ENCODE measurements around the gene PIANP.
"Not testable (repeated sequence)": the region's sequence is repeated elsewhere in the genome, so short reads cannot be mapped to it uniquely, and the experiment has no call there.

PIANP gene

GRCh38 chr12:6700646-6701051 is at the start of gene PIANP:
Gene PIANP (minus strand): TSS chr12:6700815. CDS start chr12:6698061, 2,754 bp downstream.
- peak within 1 kb of the TSS; percentile 74 for H3K4me3 Mint-ChIP-seq
- no peaks in the 10 kb centered on the region for H3K36me3 Mint-ChIP-seq (ENCODE audit: low read depth)
- H3K27ac Mint-ChIP-seq, result peak within 1 kb of the TSS; percentile 30
- peaks cover 63% of the 10 kb centered on the region for H3K27me3 Mint-ChIP-seq
- H3K4me1 Mint-ChIP-seq (ENCODE audit: low read depth), result peaks cover 17% of the 10 kb centered on the region
- DNase-seq, result peak; percentile 68
- H3K9me3 Mint-ChIP-seq, result no peaks in the 10 kb centered on the region

GRCh38 chr12:6748761-6749160 is 48.1 kb upstream of the PIANP start:
- Mint-ChIP-seq H3K4me1 (ENCODE audit: low read depth) (peaks cover 46% of the 10 kb centered on the region), H3K27me3 (no peaks in the 10 kb centered on the region), H3K9me3 (peaks cover 2% of the 10 kb centered on the region), H3K36me3 (ENCODE audit: low read depth) (peaks cover 88% of the 10 kb centered on the region), H3K4me3 (no peak overlapping the region), H3K27ac (no peak overlapping the region)
- no peak for DNase-seq

- peaks cover 9% of the 10 kb centered on the region for H3K9me3 Mint-ChIP-seq
- no peak overlapping the region for H3K4me3 Mint-ChIP-seq
- peaks cover 57% of the 10 kb centered on the region for H3K4me1 Mint-ChIP-seq (ENCODE audit: low read depth)
- peaks cover 84% of the 10 kb centered on the region for H3K36me3 Mint-ChIP-seq (ENCODE audit: low read depth)
- DNase-seq, result no peak
- H3K27ac Mint-ChIP-seq, result peak overlapping the region; percentile 90
- H3K27me3 Mint-ChIP-seq, result no peaks in the 10 kb centered on the region
Observed at GRCh38 chr12:6747216-6747615, 46.6 kb upstream of the PIANP start.

GRCh38 chr12:6745741-6746525 is 45.3 kb upstream of the PIANP start:
- DNase-seq, result no peak
- Mint-ChIP-seq H3K9me3 (peaks cover 9% of the 10 kb centered on the region), H3K27ac (peak overlapping the region; percentile 90), H3K27me3 (no peaks in the 10 kb centered on the region), H3K4me3 (no peak overlapping the region), H3K36me3 (ENCODE audit: low read depth) (peaks cover 71% of the 10 kb centered on the region), H3K4me1 (ENCODE audit: low read depth) (peaks cover 49% of the 10 kb centered on the region)

- peak overlapping the region; percentile 92 for H3K27ac Mint-ChIP-seq
- H3K36me3 Mint-ChIP-seq (ENCODE audit: low read depth), result peaks cover 45% of the 10 kb centered on the region
- H3K4me1 Mint-ChIP-seq (ENCODE audit: low read depth), result peaks cover 45% of the 10 kb centered on the region
- peak overlapping the region; percentile 24 for H3K4me3 Mint-ChIP-seq
- not testable (repeated sequence) for DNase-seq, H3K27me3 Mint-ChIP-seq, H3K9me3 Mint-ChIP-seq
Observed at GRCh38 chr12:6743300-6743699, 42.7 kb upstream of the PIANP start.

- peak overlapping the region; percentile 92 for H3K27ac Mint-ChIP-seq
- H3K27me3 Mint-ChIP-seq, result no peaks in the 10 kb centered on the region
- peaks cover 41% of the 10 kb centered on the region for H3K36me3 Mint-ChIP-seq (ENCODE audit: low read depth)
- DNase-seq, result no peak
- H3K4me3 Mint-ChIP-seq, result peak overlapping the region; percentile 24
- peaks cover 45% of the 10 kb centered on the region for H3K4me1 Mint-ChIP-seq (ENCODE audit: low read depth)
- peaks cover 9% of the 10 kb centered on the region for H3K9me3 Mint-ChIP-seq
Observed at GRCh38 chr12:6742834-6743233, 42.2 kb upstream of the PIANP start.

GRCh38 chr12:6742080-6742479 is 41.5 kb upstream of the PIANP start:
- Mint-ChIP-seq H3K27ac (peak overlapping the region; percentile 92), H3K4me1 (ENCODE audit: low read depth) (peaks cover 45% of the 10 kb centered on the region), H3K36me3 (ENCODE audit: low read depth) (peaks cover 33% of the 10 kb centered on the region)
- not testable (repeated sequence) for H3K27me3 Mint-ChIP-seq, H3K4me3 Mint-ChIP-seq, DNase-seq, H3K9me3 Mint-ChIP-seq

GRCh38 chr12:6736754-6737153 is 36.1 kb upstream of the PIANP start:
- Mint-ChIP-seq H3K27me3 (no peaks in the 10 kb centered on the region), H3K4me3 (no peak overlapping the region), H3K4me1 (ENCODE audit: low read depth) (peaks cover 4% of the 10 kb centered on the region), H3K27ac (no peak overlapping the region), H3K9me3 (no peaks in the 10 kb centered on the region), H3K36me3 (ENCODE audit: low read depth) (peaks cover 20% of the 10 kb centered on the region)
- no peak for DNase-seq

GRCh38 chr12:6735448-6736191 is 35.0 kb upstream of the PIANP start:
- no peak overlapping the region for H3K4me3 Mint-ChIP-seq
- peak; percentile 49 for DNase-seq
- H3K27me3 Mint-ChIP-seq, result no peaks in the 10 kb centered on the region
- peaks cover 30% of the 10 kb centered on the region for H3K36me3 Mint-ChIP-seq (ENCODE audit: low read depth)
- no peaks in the 10 kb centered on the region for H3K9me3 Mint-ChIP-seq
- no peak overlapping the region for H3K27ac Mint-ChIP-seq
- peaks cover 4% of the 10 kb centered on the region for H3K4me1 Mint-ChIP-seq (ENCODE audit: low read depth)

GRCh38 chr12:6734506-6735387 is 34.1 kb upstream of the PIANP start:
- no peaks in the 10 kb centered on the region for H3K27me3 Mint-ChIP-seq
- no peak overlapping the region for H3K4me3 Mint-ChIP-seq
- no peaks in the 10 kb centered on the region for H3K9me3 Mint-ChIP-seq
- H3K36me3 Mint-ChIP-seq (ENCODE audit: low read depth), result peaks cover 38% of the 10 kb centered on the region
- DNase-seq, result no peak
- H3K27ac Mint-ChIP-seq, result peak overlapping the region; percentile 12
- H3K4me1 Mint-ChIP-seq (ENCODE audit: low read depth), result peaks cover 4% of the 10 kb centered on the region

GRCh38 chr12:6730169-6730568 is 29.6 kb upstream of the PIANP start:
- Mint-ChIP-seq H3K4me1 (ENCODE audit: low read depth) (peaks cover 10% of the 10 kb centered on the region), H3K4me3 (no peak overlapping the region), H3K27me3 (no peaks in the 10 kb centered on the region), H3K9me3 (no peaks in the 10 kb centered on the region), H3K36me3 (ENCODE audit: low read depth) (peaks cover 71% of the 10 kb centered on the region), H3K27ac (peak overlapping the region; percentile 9)
- DNase-seq, result no peak

GRCh38 chr12:6729186-6729585 is 28.6 kb upstream of the PIANP start:
- Mint-ChIP-seq H3K36me3 (ENCODE audit: low read depth) (peaks cover 70% of the 10 kb centered on the region), H3K4me3 (no peak overlapping the region), H3K27me3 (no peaks in the 10 kb centered on the region), H3K4me1 (ENCODE audit: low read depth) (peaks cover 17% of the 10 kb centered on the region), H3K9me3 (no peaks in the 10 kb centered on the region), H3K27ac (no peak overlapping the region)
- no peak for DNase-seq

GRCh38 chr12:6725350-6725749 is 24.7 kb upstream of the PIANP start:
- H3K4me3 Mint-ChIP-seq, result peak overlapping the region; percentile 86
- no peaks in the 10 kb centered on the region for H3K27me3 Mint-ChIP-seq
- peaks cover 49% of the 10 kb centered on the region for H3K36me3 Mint-ChIP-seq (ENCODE audit: low read depth)
- DNase-seq, result no peak
- no peaks in the 10 kb centered on the region for H3K9me3 Mint-ChIP-seq
- H3K4me1 Mint-ChIP-seq (ENCODE audit: low read depth), result peaks cover 29% of the 10 kb centered on the region
- H3K27ac Mint-ChIP-seq, result peak overlapping the region; percentile 93

- Mint-ChIP-seq H3K36me3 (ENCODE audit: low read depth) (peaks cover 39% of the 10 kb centered on the region), H3K9me3 (no peaks in the 10 kb centered on the region), H3K27me3 (no peaks in the 10 kb centered on the region), H3K27ac (peak overlapping the region; percentile 93), H3K4me1 (ENCODE audit: low read depth) (peaks cover 29% of the 10 kb centered on the region), H3K4me3 (peak overlapping the region; percentile 86)
- DNase-seq, result peak; percentile 70
Observed at GRCh38 chr12:6724409-6724797, 23.8 kb upstream of the PIANP start.

All from activated T-cell treated with anti-CD3 and anti-CD28 coated beads, Interleukin-2, amount 50 U/mL, for 24 hours (primary cell).